NCI-H226 (cell line): ENCODE results near the gene SLC4A1AP.

ENCODE experiments used
- DNase-seq: peaks from one replicate; pipeline ENCODE4 v3.0.0-alpha.2; 2015

Gene SLC4A1AP

DNA sequence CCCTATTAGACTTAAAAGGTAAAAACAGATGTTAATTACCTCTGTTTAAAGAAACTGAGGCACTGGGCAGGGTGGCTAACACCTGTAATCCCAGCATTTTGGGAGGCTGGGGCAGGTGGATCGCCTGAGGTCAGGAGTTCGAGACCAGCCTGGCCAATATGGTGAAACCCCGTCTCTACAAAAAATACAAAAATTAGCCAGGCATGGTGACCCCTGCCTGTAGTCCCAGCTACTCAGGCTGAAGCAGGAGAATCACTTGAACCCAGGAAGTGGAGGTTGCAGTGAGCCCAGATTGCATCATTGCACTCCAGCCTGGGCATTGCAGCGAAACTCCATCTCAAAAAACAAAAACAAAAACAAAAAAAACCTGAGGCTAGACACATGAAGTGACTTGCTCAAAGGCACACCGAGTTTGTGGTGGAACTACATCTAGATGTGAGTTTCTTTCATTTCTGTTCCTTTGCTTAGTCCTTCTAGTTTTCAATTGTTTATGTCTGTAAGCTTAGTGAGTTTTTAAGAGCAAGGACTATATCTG, 40.7 kb downstream of the SLC4A1AP start:
- no peak for DNase-seq

DNA sequence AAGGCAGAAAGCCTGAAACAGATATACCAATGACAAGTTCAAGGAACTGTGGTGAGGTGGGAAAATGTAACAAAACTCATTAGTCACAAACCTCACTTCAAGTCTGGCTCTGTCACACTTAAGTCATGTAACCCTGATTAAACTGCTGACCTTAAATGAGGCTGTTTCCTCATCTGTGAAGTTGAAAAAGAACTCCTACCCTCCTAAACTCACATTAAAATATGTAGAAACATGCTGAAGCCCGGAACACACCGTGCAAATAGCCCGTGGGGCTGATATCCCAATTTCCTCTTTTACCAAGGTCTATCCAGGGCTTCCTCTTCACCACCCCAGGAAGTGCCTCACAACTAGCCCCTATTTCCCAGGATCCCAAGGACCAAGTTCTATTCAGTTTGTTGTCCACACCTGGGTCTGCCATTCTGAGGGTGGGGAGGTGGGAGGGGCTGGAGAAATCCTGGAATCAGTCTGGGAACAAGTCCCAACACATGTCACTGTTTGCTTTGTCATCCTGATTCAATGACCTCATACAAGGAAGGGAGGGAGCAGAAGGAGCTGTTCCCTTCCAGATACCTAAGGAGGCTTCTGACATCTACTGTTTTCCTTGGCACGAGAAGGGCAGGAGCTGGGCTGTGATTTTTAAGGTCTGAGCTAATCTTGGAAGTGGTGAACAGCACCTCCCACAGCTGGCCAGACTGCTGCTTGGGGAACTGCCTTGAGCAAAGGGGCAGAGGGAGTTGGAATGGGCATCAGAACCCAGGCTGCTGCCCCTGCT, 42.3 kb downstream of the SLC4A1AP start:
- DNase-seq: peak; percentile 97

DNA sequence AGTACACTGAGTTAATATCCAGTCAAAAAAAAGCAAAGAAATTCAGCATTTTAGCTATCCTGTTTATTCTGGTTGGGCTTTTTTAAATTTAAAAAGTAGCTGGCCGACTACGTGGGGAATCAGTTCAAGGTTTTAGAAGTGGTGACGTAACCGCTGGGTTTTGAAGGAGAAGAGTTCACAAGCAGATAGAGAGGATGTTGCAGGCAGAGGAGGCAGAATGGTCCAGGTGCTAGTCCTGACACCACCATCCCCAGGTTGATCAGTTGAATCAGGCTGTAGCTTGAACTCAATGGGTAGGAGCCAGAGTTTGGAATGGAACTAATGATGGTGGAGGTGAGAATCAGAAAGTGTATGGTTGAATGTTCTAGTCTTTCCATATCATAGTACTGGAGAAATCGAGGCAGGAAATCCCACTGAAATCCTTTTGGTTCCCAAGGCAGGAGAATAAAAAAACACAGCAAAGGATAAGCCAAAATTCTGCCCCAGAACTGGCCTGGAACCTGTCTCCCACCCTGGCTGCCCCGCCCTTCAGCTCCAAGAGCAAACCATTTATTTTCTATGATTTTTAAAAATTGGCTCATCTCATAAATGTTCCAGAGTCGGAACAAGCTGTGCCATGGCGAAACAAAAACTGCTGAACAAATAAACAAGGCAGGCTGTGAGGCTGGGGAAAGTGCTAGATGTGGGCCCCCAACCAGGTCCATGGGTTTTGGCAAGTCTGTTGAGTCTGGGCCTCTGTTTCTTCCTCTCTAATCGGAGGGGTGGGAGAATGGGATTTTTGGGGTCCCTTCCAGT, 44.0 kb downstream of the SLC4A1AP start:
- DNase-seq: no peak

DNA sequence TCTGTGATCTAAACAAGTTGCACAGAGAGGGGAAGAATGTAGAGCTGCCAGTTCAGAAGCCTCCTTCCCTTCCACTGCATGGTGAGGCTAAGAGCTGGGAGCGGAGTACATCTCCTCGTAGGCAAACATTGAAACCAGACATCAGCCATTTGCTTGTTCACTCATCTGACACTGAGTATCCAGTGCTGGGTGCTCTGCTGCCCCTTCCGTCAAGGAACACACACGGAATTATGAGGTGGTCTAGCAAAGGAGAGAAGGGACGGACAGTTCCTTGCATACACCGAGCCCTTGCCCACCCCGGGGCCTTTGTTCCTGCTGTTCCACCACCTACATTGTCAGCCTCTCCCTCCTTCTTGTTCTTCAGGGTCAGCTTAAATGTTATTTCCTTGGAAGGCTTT, 44.6 kb downstream of the SLC4A1AP start:
- DNase-seq: no peak

DNA sequence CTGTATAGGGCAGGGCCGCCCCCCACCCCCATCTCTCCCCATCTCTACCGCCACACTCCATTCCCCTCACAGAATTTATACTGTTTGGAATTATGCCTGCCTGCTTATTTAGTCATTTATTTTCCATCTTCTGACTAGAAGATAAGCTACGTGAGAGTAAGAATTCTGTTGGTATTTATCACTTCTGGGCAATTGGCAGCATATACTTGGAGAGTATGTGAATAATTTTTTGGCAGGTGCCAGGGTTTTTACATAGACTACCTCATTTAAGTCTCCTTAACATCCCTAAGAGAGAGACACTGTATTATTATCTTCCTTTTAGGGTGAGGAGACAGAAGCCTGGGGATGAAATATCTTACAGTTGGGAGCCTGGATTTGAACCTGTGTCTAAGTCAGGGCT, 45.0 kb downstream of the SLC4A1AP start:
- peak; percentile 78 for DNase-seq

DNA sequence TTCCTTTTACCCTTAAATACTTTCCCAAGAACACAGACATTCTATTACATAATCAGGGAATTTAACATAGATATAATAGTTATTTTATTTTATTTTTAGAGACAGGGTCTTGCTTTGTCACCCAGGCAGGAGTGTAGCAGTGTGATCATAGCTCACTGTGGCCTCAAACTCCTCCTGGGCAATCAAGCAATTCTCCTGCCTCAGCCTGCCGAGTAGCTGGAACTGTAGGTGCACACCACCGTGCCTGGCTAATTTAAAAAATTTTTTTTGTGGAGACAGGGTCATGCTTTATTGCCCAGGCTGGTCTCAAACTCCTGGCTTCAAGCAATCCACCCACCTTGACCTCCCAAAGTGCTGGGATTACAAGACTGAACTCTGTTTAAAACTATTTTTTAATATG, 45.6 kb downstream of the SLC4A1AP start:
- no peak for DNase-seq

DNA sequence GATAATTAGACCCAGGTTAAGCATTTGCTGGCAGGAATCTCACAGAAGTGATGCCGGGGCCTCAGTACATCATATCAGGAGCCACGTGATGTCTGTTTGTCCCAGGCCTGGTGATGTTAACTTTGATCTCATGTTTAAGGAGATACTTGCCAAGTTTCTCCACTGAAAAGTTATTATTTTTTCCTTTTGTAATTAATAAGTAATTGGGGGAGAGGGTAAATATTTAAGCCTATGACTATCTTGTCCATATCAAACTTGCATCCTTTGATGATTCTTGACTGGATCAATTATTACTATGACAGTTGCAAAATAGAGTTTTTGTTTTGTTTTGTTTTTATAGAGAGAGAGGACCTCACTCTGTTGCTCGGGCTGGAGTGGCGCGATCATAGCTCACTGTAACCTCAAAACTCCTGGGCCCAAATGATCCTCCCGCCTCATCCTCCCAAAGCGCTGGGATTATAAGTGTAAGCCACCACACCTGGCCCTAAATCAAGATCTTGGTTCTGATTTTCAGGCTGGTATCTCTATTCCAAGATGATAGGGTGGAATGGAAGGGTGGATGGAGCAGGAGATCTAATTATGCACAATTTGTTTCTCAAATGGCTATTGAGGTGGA, 46.4 kb downstream of the SLC4A1AP start:
- DNase-seq: no peak

DNA sequence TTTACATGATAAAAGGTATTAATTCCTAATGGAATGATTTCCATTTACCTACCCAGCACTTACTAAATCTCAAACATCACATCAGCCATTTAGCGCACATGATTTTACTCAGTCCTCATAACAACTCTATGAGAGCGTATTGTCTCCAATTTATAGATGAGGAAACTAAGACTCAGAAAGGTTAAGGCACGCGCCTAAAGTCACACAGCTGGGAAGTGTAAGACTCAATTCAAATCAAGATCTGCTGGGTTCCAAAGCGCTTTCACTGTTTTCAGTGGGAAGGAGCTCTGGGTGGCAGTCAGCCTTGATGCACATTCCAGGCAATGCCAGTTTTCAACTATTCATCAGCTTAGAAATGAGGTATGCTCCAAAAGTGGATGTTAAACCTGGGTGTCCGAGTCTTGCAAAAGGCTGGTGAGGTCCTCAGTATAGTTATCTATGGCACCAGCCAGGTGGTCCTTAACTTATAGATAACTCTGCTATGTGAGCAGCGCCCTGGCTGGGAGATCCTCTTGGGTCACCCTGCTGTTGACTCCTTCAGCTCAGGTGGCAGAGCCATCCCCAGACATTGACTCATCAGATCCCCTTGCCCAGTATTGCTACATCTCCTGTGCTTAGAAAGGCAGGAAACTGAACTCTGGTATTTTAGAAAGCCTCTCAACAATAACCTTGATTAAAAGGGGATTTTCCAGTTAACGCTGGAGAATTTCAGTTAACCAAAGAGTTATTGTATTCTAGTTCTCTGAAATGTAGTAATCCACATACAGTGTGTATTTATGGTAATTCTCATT, 47.1 kb downstream of the SLC4A1AP start:
- peak; percentile 15 for DNase-seq

DNA sequence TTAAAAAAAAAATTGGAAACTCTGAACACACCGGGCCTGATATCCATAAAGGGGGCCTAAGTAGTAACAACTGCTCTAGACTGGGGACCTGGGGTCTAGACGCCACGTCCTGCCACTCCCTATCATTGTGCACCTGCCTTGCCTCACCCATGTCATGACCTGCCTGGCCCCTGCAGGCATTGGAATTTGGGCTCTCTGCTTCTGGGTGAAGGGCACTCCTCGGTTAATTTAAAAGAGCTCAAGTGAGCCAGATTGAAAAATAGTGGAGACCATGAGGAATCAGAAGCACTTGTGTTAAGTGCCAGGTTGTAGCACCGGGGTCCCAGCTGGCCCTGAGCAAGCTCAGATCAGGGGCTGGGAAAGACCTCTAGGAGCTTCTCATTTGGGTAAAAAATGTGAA, 48.1 kb downstream of the SLC4A1AP start:
- no peak for DNase-seq

DNA sequence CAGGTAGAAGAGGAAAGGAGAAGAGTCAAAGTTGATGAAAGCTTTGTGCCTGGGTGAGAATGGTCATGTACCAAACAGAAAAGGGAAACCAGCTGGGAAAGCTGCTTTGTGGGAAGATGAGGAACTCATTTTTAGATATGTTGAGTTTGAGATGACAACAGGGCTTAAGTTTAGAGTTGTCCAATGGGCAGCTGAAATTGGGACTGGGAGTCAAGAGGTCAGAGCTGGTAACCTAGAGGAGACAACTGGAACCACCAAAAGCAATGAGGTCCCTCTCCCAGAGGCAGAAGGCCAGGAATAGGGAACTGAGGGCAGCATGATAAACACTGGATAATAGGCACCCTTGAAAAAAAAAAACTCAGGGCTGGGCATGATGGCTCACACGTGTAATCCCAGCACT, 48.8 kb downstream of the SLC4A1AP start:
- DNase-seq: no peak

DNA sequence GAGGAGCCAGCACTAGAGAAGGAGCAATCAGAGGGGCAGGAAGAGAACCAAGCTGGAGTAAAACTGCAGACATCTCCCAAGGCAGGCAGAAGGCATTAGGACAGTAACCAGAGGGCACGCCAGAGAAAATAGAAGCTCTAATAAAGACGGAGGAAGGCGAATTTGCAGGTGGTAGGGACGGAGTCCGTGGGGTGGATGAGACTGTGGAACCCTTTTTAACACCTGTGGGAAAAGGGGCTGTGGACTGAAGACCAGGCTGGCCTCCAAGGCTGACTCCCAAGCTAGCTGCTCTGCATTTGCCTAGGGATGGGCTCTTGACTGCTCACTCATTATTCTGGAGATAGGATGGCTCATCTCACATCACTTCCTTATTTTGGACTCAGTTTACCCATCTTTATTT, 49.5 kb downstream of the SLC4A1AP start:
- DNase-seq: no peak

DNA sequence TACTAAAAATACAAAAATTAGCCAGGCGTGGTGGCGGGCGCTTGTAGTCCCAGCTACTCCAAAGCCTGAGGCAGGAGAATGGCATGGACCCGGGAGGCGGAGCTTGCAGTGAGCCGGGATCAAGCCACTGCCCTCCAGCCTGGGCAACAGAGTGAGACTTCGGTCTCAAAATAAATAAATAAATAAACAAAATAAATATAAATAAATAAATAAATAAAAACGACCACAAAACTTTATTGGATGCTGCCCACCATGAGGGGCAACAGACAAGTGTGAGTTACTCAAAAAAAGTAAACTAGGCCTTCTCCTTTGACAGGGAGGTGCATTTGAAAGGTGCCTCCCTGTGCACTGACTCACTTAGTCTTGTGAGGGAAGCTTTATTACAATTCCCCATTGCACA, 50.4 kb downstream of the SLC4A1AP start:
- DNase-seq: no peak

DNA sequence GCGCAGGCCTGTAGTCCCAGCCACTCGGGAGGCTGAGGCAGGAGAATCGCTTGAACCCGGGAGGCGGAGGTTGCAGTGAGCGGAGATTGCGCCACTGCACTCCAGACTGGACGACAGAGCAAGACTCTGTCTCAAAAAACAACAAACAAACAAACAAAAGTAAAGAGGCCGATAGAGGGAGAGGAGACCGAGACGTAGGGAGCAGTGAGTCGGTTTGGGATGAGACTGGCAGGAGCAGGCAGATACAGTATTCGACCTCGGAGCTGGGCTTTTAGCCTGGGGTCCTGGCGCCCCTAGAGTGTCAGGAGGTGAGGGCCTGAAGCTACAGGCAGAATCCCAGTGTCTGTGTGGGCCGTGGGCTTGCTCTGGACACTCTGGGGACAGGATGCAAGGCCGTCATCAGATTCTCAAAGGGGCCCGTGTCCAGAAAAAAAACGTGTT, 51.2 kb downstream of the SLC4A1AP start:
- DNase-seq: no peak

DNA sequence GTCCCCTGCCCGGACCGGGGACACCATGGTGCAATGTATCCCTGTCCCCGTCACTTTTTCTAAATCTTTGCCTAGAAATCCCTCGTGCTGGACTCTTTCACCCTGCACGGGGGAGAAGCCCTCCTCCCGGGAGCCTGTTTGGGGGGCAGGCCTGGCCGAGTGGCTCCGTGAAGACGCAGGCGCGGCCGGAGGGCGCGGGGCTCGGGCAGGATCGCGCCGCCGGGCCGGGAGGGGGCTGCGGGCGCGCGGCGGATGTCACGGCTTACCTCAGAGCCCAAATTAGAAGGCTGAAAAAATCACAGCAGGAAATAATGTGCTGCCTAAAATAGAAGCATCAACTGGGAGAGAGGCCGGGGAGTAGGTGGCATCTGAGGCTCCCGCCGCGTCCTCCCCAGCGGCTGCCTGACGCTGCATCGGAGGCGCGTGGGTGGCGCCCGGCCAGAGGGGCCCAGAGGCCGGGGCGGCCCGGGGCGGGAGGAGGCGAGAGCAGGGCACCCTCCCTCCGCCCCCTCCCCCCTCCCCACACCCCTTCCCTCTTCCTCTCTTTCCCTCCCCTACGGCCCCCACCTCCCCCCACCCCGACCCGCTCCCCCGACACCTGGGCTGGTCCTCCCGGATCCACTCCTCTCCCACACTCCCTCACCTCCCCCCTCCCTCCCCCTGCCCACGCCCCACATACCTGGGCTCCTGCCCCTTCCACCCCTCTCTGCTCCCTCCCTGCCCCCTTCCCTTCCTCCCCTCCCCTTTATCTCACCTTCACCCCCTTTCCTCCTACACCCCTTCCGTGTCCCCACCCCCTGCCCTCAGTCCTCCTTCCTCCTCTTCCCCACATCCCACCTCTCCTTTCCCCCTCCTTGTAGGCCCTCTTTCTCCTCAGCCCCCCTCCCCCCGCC, 51.9 kb downstream of the SLC4A1AP start:
- no peak for DNase-seq

DNA sequence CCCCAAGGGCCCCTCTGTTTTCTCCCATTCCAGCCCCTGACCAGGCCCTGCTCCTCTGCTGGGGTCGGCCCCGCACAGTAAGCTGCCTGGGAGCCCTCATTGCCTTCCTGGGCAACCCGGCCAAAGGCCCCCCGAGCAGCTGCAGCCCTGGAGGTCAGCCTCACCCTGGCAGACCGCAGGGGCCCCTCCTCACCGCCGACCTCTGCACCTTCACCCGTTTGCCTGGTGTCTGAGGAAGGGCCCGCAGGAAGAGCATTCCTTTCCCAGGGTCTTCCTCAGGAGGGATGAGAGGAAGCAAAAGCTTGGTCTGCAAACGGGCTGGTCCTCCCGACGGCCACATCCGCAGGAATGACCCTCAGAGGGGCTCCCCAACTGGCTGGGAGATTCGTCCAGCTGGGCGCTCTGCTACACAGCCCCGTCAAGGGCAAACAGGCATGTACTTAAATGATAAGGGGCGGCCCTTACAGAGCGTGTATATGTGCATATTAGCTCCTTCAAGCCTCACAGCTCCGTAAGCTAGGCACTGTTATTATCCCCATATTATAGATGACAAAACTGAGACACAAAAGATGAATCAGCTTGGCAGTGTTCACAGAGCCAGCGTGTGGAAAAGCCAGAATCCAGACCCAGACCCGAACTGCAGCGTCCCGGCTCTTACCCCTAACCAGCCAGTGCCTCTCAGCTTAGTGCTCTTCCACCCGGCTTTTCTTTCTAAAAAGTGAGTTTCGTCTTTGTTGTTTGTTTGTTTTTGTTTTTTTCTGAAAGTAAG, 52.8 kb downstream of the SLC4A1AP start:
- no peak for DNase-seq

DNA sequence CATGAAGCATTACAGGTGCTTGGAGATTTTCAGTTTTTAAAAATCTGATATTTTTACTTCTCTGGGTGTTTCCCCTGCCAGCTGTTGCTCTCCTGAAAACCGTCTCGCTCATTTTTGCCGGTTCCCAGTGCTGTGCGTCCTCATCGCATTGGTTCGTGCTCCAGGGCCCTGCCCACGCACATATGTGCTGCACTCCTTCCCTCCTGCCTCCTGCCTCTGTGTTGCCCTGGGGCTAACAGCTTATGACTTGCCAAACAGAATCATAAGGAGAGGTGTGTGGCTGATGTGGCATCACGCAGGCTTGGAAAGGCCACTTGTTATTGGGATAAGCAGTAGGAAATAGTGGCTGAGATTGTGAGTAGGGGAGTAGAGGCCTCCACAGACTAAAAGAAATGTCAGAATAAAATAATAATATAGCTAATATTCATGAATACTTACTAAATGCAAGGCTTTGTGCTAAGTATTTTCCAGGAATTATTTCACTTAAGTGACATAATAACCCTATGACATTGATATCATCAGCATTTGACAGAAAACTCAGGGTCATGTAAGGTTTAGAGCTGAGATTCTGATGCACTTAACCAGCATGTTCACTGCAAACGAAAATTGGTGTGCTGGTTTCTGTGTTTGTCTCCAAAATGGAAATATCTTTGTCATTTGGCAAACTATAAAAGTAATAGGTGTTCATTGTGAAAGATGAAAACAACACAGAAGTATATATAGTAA, 53.5 kb downstream of the SLC4A1AP start:
- DNase-seq: peak; percentile 26

DNA sequence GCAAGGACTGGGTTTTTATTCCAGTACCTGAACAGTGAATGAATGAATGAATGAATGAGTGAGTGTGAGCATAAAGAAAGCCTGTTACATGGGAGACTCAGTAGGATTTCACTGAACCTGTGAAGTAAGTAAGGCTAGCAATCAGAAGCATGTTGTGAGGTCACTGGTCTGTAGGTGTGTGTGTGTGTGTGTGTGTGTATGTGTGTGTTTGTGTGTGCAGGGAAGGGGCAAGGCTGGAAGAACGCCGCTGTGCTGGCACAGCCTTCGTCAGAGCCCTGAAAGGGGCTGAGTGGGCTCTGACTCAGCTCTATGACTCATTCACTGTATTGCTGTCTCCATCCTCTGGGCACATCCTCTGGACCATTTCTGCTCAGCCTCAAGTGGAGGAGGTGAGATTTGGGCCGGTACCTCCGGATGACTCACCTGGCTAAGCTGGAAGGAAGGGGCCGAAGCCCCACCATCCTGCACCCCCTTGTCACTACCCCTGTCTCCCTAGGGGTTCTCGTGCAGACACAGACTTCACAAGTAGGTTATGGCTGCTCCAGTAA, 56.4 kb downstream of the SLC4A1AP start:
- DNase-seq: peak; percentile 98

DNA sequence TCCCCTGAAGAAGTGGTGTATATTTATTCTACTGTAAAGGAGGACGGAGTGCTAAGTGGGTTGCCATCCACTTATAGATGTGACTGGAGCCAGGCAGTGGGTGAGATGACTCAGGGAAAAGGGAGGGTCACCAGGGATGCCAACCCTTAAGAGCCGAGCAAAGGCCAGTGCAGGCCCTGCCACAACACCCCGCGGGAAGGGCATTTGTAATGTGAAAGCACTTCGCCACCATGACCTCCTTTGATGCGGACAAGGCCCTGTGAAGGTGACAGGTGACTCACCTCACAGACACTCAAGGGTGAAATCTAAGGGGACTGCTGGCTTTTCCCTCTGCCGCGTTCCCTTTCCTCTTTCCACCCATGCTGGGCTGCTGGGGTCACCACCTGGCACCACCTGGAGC, 57.6 kb downstream of the SLC4A1AP start:
- no peak for DNase-seq

DNA sequence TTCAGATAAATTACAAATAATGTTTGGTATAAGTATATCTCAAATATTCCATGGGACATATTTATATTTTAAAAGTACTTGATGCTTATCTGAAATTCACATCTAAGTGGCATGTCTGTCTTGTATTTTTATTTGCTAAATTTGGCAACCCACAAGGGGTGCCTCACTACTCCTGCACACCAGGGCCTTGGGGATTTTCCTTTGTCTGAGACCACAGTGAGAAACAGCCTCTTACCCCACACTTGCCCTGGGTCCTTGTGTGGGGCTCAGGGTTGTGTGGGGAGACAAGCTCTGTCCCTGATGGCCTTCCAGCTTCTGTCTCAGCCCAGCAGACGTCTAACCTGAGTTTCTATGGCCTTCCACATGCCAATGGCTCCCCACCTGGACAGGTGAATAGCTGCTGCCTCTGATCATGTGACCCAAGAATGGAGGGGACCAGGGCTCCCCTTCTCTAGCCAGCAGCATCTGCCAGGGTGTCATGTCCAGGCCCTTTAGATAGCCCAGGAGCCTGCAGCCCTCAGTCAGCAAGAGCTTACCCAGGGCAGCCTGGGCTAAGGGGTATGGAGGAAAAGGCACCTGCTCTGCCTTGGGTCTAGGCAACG, 58.3 kb downstream of the SLC4A1AP start:
- no peak for DNase-seq
